Mesendoderm (in vitro differentiated cells): ENCODE results near the gene MYH10.

Experiments
- DNase-seq: peaks from one replicate; pipeline ENCODE4 v3.0.0; 2013
- H2AK5ac ChIP-seq: 2 replicates; pipeline ENCODE4 v1.6.1; 2013; ENCODE audit warnings: low read length, inconsistent platforms
- H2BK120ac ChIP-seq: 2 replicates; pipeline ENCODE4 v1.6.1; 2013; ENCODE audit warnings: low read depth, mild to moderate bottlenecking, low read length, moderate library complexity, mixed read lengths
- H2BK15ac ChIP-seq: replicated peaks from 2 replicates; pipeline ENCODE4 v1.6.1; 2013; ENCODE audit warnings: low read depth, mild to moderate bottlenecking, moderate library complexity
- H2BK5ac ChIP-seq: 2 replicates; pipeline ENCODE4 v1.6.1; 2013; ENCODE audit warnings: low read length, inconsistent platforms
- H3K18ac ChIP-seq: 2 replicates; pipeline ENCODE4 v1.6.1; 2013; ENCODE audit warnings: mild to moderate bottlenecking, low read length, mixed read lengths
- H3K23ac ChIP-seq: one replicate; pipeline ENCODE4 v1.6.1; 2013; ENCODE audit warnings: low read length
- H3K27ac ChIP-seq: 2 replicates; pipeline ENCODE4 v1.5.1; 2013; ENCODE audit warnings: low read depth, mild to moderate bottlenecking, inconsistent platforms, low read length, moderate library complexity
- H3K27me3 ChIP-seq: 2 replicates; pipeline ENCODE4 v1.6.1; 2013; ENCODE audit warnings: low read length, control low read depth, mild to moderate bottlenecking, inconsistent platforms; ENCODE audit not compliant: insufficient read depth, poor library complexity
- H3K36me3 ChIP-seq: 2 replicates; pipeline ENCODE4 v1.6.1; 2013; ENCODE audit warnings: low read length, inconsistent platforms; ENCODE audit not compliant: control insufficient read depth, insufficient read depth
- H3K4ac ChIP-seq: one replicate; pipeline ENCODE4 v1.6.1; 2013; ENCODE audit warnings: low read depth, mild to moderate bottlenecking, low read length, moderate library complexity
- H3K4me1 ChIP-seq: 2 replicates; pipeline ENCODE4 v1.6.1; 2013; ENCODE audit warnings: low read depth, low read length, inconsistent platforms; ENCODE audit not compliant: control insufficient read depth
- H3K4me2 ChIP-seq: 2 replicates; pipeline ENCODE4 v1.6.1; 2013; ENCODE audit warnings: low read length
- H3K4me3 ChIP-seq: 2 replicates; pipeline ENCODE4 v1.5.1; 2013; ENCODE audit warnings: mild to moderate bottlenecking, low read length
- H3K56ac ChIP-seq: one replicate; pipeline ENCODE4 v1.6.1; 2013; ENCODE audit warnings: low read length
- H3K79me1 ChIP-seq: 2 replicates; pipeline ENCODE4 v1.6.1; 2013; ENCODE audit warnings: low read length, inconsistent platforms
- H3K79me2 ChIP-seq: 2 replicates; pipeline ENCODE4 v1.6.1; 2013; ENCODE audit warnings: mild to moderate bottlenecking, low read length; ENCODE audit not compliant: control insufficient read depth, insufficient read depth
- H3K9ac ChIP-seq: 2 replicates; pipeline ENCODE4 v1.6.1; 2013; ENCODE audit warnings: low read length, inconsistent platforms
- H4K5ac ChIP-seq: one replicate; pipeline ENCODE4 v1.6.1; 2013; ENCODE audit warnings: low read length
- H4K8ac ChIP-seq: one replicate; pipeline ENCODE4 v1.6.1; 2013; ENCODE audit warnings: low read depth, mild to moderate bottlenecking, control low read depth, low read length, moderate library complexity
- WGBS: extraction: QIAGEN DNeasy Blood & Tissue Kit; methylation state at CpG from one replicate; pipeline ENCODE4 v1.1.7; 2013; ENCODE audit warnings: low lambda C conversion rate, missing lambda C conversion rate; ENCODE audit not compliant: insufficient coverage; ENCODE audit errors: extremely low coverage; 5-methylcytosine and 5-hydroxymethylcytosine counted together

The MYH10 gene

DNA sequence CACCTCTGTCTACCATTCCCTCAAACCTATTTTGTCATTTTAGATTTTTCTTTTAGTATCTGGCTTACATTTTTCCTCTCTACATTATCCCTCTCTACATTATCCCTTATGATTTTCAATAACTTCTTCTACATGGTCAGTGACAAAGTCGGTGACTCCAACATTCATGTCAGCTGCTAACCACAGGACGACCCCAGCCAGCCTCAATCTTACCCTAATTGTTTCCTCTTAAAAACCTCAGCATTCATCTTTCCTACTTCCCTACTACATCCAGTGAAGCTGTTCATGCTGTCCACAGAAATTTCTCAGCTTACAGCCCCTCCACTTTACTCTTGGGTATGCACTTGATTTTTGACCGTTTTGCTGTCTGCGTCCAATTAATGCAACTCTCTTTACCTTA, 8.3 kb downstream of the MYH10 start:
- no CpG with 5 or more reads among the region's 4 CpGs for WGBS
- Histone ChIP-seq H3K4me1 (peaks cover 1% of the 10 kb centered on the region), H2AK5ac (no peak overlapping the region), H4K5ac (no peak overlapping the region), H3K4me2 (no peak overlapping the region), H3K18ac (no peak overlapping the region), H3K36me3 (peaks cover 5% of the 10 kb centered on the region), H3K23ac (no peak overlapping the region), H3K4ac (no peak overlapping the region), H3K9ac (no peak overlapping the region), H2BK15ac (no peak overlapping the region), H3K56ac (no peak overlapping the region), H2BK120ac (no peak overlapping the region), H2BK5ac (no peak overlapping the region), H3K79me1 (peaks cover 21% of the 10 kb centered on the region), H4K8ac (no peak overlapping the region), H3K27ac (no peak overlapping the region), H3K4me3 (no peak overlapping the region), H3K79me2 (peaks cover 72% of the 10 kb centered on the region), H3K27me3 (no peaks in the 10 kb centered on the region)
- no peak for DNase-seq

GRCh38 chr17:8621585-8621984, 8.9 kb downstream of the MYH10 start:
- H3K4ac ChIP-seq = no peak overlapping the region
- H2BK120ac ChIP-seq = no peak overlapping the region
- H3K4me3 ChIP-seq = no peak overlapping the region
- H3K79me1 ChIP-seq = peaks cover 22% of the 10 kb centered on the region
- no peak overlapping the region for H4K5ac ChIP-seq
- H3K36me3 ChIP-seq = peaks cover 5% of the 10 kb centered on the region
- no peak overlapping the region for H3K27ac ChIP-seq
- H3K56ac ChIP-seq = no peak overlapping the region
- H3K9ac ChIP-seq = no peak overlapping the region
- no peak overlapping the region for H3K18ac ChIP-seq
- no peak for DNase-seq
- no CpG with 5 or more reads among the region's 3 CpGs for WGBS
- peaks cover 73% of the 10 kb centered on the region for H3K79me2 ChIP-seq
- no peak overlapping the region for H2BK15ac ChIP-seq
- H3K27me3 ChIP-seq = no peaks in the 10 kb centered on the region
- no peaks in the 10 kb centered on the region for H3K4me1 ChIP-seq
- no peak overlapping the region for H3K23ac ChIP-seq
- no peak overlapping the region for H2AK5ac ChIP-seq
- H3K4me2 ChIP-seq = no peak overlapping the region
- no peak overlapping the region for H2BK5ac ChIP-seq
- no peak overlapping the region for H4K8ac ChIP-seq

GRCh38 chr17:8619294-8619693, 11.2 kb downstream of the MYH10 start:
- H3K4me1 ChIP-seq = no peaks in the 10 kb centered on the region
- H4K8ac ChIP-seq = no peak overlapping the region
- no peak overlapping the region for H2BK15ac ChIP-seq
- WGBS = no CpG with 5 or more reads among the region's 6 CpGs
- no peak overlapping the region for H2AK5ac ChIP-seq
- H3K36me3 ChIP-seq = peaks cover 5% of the 10 kb centered on the region
- H2BK5ac ChIP-seq = no peak overlapping the region
- H3K4ac ChIP-seq = no peak overlapping the region
- no peak overlapping the region for H3K27ac ChIP-seq
- H3K27me3 ChIP-seq = no peaks in the 10 kb centered on the region
- peaks cover 66% of the 10 kb centered on the region for H3K79me2 ChIP-seq
- H3K56ac ChIP-seq = no peak overlapping the region
- no peak for DNase-seq
- H2BK120ac ChIP-seq = no peak overlapping the region
- no peak overlapping the region for H3K18ac ChIP-seq
- no peak overlapping the region for H3K4me2 ChIP-seq
- no peak overlapping the region for H3K4me3 ChIP-seq
- no peak overlapping the region for H4K5ac ChIP-seq
- H3K79me1 ChIP-seq = peaks cover 21% of the 10 kb centered on the region
- no peak overlapping the region for H3K23ac ChIP-seq
- no peak overlapping the region for H3K9ac ChIP-seq

GRCh38 chr17:8618825-8619224, 11.7 kb downstream of the MYH10 start:
- H3K79me2 ChIP-seq = peaks cover 63% of the 10 kb centered on the region
- H2AK5ac ChIP-seq = no peak overlapping the region
- no peak overlapping the region for H2BK120ac ChIP-seq
- no peak for DNase-seq
- H3K79me1 ChIP-seq = peaks cover 18% of the 10 kb centered on the region
- H3K18ac ChIP-seq = no peak overlapping the region
- no peak overlapping the region for H3K4ac ChIP-seq
- H3K4me3 ChIP-seq = no peak overlapping the region
- no peak overlapping the region for H3K4me2 ChIP-seq
- H4K8ac ChIP-seq = no peak overlapping the region
- no peak overlapping the region for H3K9ac ChIP-seq
- H3K27me3 ChIP-seq = no peaks in the 10 kb centered on the region
- no peak overlapping the region for H4K5ac ChIP-seq
- no peak overlapping the region for H3K56ac ChIP-seq
- H3K23ac ChIP-seq = no peak overlapping the region
- WGBS = no CpG with 5 or more reads among the region's 3 CpGs
- no peak overlapping the region for H2BK15ac ChIP-seq
- H3K4me1 ChIP-seq = no peaks in the 10 kb centered on the region
- H3K27ac ChIP-seq = no peak overlapping the region
- H3K36me3 ChIP-seq = peaks cover 5% of the 10 kb centered on the region
- H2BK5ac ChIP-seq = no peak overlapping the region

DNA sequence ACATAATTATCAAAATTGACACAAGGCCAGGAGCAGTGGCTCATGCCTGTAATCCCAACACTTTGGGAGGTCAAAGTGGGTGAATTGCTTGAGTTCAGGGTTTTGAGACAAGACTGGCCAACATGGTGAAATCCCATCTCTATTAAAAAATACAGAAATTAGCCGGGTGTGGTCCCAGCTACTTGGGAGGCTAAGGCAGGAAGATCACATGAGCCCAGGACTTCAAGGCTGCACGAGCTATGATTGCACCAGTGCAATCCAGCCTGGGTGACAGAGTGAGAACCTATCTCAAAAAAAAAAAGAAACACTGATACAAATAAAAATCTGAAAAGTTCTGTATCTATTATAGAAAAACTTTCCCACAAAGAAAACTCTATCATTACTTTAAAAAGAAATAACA, 15.5 kb downstream of the MYH10 start:
- H3K36me3 ChIP-seq = no peaks in the 10 kb centered on the region
- H3K9ac ChIP-seq = no peak overlapping the region
- no peak for DNase-seq

GRCh38 chr17:8611619-8612298, 18.8 kb downstream of the MYH10 start:
- Histone ChIP-seq H2BK5ac (no peak overlapping the region), H3K18ac (no peak overlapping the region), H3K79me1 (peaks cover 17% of the 10 kb centered on the region), H3K27me3 (no peaks in the 10 kb centered on the region), H2BK15ac (no peak overlapping the region), H4K8ac (no peak overlapping the region), H3K9ac (no peak overlapping the region), H3K4ac (no peak overlapping the region), H3K36me3 (no peaks in the 10 kb centered on the region), H3K4me3 (no peak overlapping the region), H2AK5ac (no peak overlapping the region), H3K4me2 (no peak overlapping the region), H3K79me2 (peaks cover 58% of the 10 kb centered on the region), H3K4me1 (peaks cover 2% of the 10 kb centered on the region), H3K23ac (no peak overlapping the region), H4K5ac (no peak overlapping the region), H3K56ac (no peak overlapping the region), H3K27ac (no peak overlapping the region), H2BK120ac (no peak overlapping the region)
- WGBS = no CpG with 5 or more reads among the region's 8 CpGs
- no peak for DNase-seq

More for the DNA sequence above, 15.5 kb downstream of the MYH10 start:
- Histone ChIP-seq H4K8ac (no peak overlapping the region), H3K27ac (no peak overlapping the region), H3K4ac (no peak overlapping the region), H2BK120ac (no peak overlapping the region), H3K27me3 (no peaks in the 10 kb centered on the region), H3K4me1 (no peaks in the 10 kb centered on the region), H4K5ac (no peak overlapping the region), H2AK5ac (no peak overlapping the region), H3K79me1 (peaks cover 14% of the 10 kb centered on the region), H2BK5ac (no peak overlapping the region), H3K56ac (no peak overlapping the region), H3K4me3 (no peak overlapping the region), H3K4me2 (no peak overlapping the region), H3K79me2 (peaks cover 60% of the 10 kb centered on the region), H2BK15ac (no peak overlapping the region), H3K18ac (no peak overlapping the region), H3K23ac (no peak overlapping the region)
- no CpG with 5 or more reads among the region's 2 CpGs for WGBS
